Osteocyte (in vitro differentiated cells): ENCODE results near the gene BRIP1. TPM values are rescaled to one million over a fixed set of nuclear protein-coding genes. Genes with fewer than 3 reads are reported as not detected.

Experiments
- DNase-seq: peaks from one replicate; pipeline ENCODE4 v3.0.0; 2021; ENCODE audit warnings: mixed read lengths; ENCODE audit not compliant: unreplicated experiment; ENCODE audit errors: extremely low spot score
- H3K27ac Mint-ChIP-seq: one replicate; pipeline ENCODE4 v1.8.0; 2021; ENCODE audit warnings: mild to moderate bottlenecking, mixed read lengths; ENCODE audit not compliant: unreplicated experiment
- H3K27me3 Mint-ChIP-seq: one replicate; pipeline ENCODE4 v1.8.0; 2021; ENCODE audit warnings: mixed read lengths; ENCODE audit not compliant: unreplicated experiment
- H3K36me3 Mint-ChIP-seq: one replicate; pipeline ENCODE4 v1.8.0; 2021; ENCODE audit warnings: mixed read lengths; ENCODE audit not compliant: unreplicated experiment
- H3K4me1 Mint-ChIP-seq: one replicate; pipeline ENCODE4 v1.8.0; 2021; ENCODE audit warnings: mixed read lengths; ENCODE audit not compliant: unreplicated experiment
- H3K4me3 Mint-ChIP-seq: one replicate; pipeline ENCODE4 v1.8.0; 2021; ENCODE audit warnings: mild to moderate bottlenecking, moderate library complexity, mixed read lengths; ENCODE audit not compliant: unreplicated experiment
- H3K9me3 Mint-ChIP-seq: one replicate; pipeline ENCODE4 v1.8.0; 2021; ENCODE audit warnings: mixed read lengths; ENCODE audit not compliant: unreplicated experiment
- CTCF ChIP-seq: fragments of 200-600 bp; sonication (generic); IDR thresholded peaks from 2 replicates; pipeline ENCODE4 v1.5.0; 2021; ENCODE audit warnings: antibody characterized with exemption, mild to moderate bottlenecking, moderate library complexity
- total RNA-seq: library from RNA; stranded (reverse); gene quantifications from 2 replicates; pipeline ENCODE4 v1.2.1, GENCODE V29; 2021

BRIP1 gene
- total RNA-seq, 1 donor from 2014 or later = 4.6 TPM

- no peak for TF ChIP-seq CTCF
- H3K4me3 Mint-ChIP-seq = no peak overlapping the region
- peaks cover 31% of the 10 kb centered on the region for H3K9me3 Mint-ChIP-seq
These were observed 228.3 kb downstream of the BRIP1 start for GRCh38 chr17:61634942-61635538.

GRCh38 chr17:61634011-61634539 is 229.3 kb downstream of the BRIP1 start:
- H3K36me3 Mint-ChIP-seq = no peaks in the 10 kb centered on the region
- no peaks in the 10 kb centered on the region for H3K4me1 Mint-ChIP-seq
- peaks cover 27% of the 10 kb centered on the region for H3K9me3 Mint-ChIP-seq

More at GRCh38 chr17:61634942-61635538, 228.3 kb downstream of the BRIP1 start:
- H3K36me3 Mint-ChIP-seq = no peaks in the 10 kb centered on the region
- peaks cover 13% of the 10 kb centered on the region for H3K27me3 Mint-ChIP-seq
- no peaks in the 10 kb centered on the region for H3K4me1 Mint-ChIP-seq
- DNase-seq = no peak
- H3K27ac Mint-ChIP-seq = no peak overlapping the region

GRCh38 chr17:61632826-61633225 is 230.5 kb downstream of the BRIP1 start:
- TF ChIP-seq CTCF = no peak

More at GRCh38 chr17:61634011-61634539, 229.3 kb downstream of the BRIP1 start:
- Mint-ChIP-seq H3K4me3 (no peak overlapping the region), H3K27me3 (peaks cover 13% of the 10 kb centered on the region), H3K27ac (no peak overlapping the region)
- no peak for TF ChIP-seq CTCF
- no peak for DNase-seq

GRCh38 chr17:61631800-61632199 is 231.5 kb downstream of the BRIP1 start:
- Mint-ChIP-seq H3K36me3 (no peaks in the 10 kb centered on the region), H3K9me3 (peaks cover 20% of the 10 kb centered on the region), H3K27ac (no peak overlapping the region), H3K4me1 (no peaks in the 10 kb centered on the region), H3K4me3 (no peak overlapping the region), H3K27me3 (peaks cover 13% of the 10 kb centered on the region)
- DNase-seq = no peak
- TF ChIP-seq CTCF = no peak

More at GRCh38 chr17:61632826-61633225, 230.5 kb downstream of the BRIP1 start:
- H3K9me3 Mint-ChIP-seq = peaks cover 20% of the 10 kb centered on the region
- H3K4me1 Mint-ChIP-seq = no peaks in the 10 kb centered on the region
- no peak overlapping the region for H3K27ac Mint-ChIP-seq
- peaks cover 13% of the 10 kb centered on the region for H3K27me3 Mint-ChIP-seq
- no peaks in the 10 kb centered on the region for H3K36me3 Mint-ChIP-seq
- no peak overlapping the region for H3K4me3 Mint-ChIP-seq
- DNase-seq = no peak

Other genes starting within 250 kb of the BRIP1 start
- 10.7 and 11.2 TPM in 2 replicates for gene INTS2, start 64.5 kb upstream of the BRIP1 start, total RNA-seq
- 69.7 and 78.7 TPM in 2 replicates for gene MED13, start 201.8 kb upstream of the BRIP1 start, total RNA-seq